CD14-positive monocyte (primary cell): ENCODE data around the gene HLCS. TPM values are rescaled to one million over a fixed set of nuclear protein-coding genes. Genes with fewer than 3 reads are reported as not detected.
"Not testable (repeated sequence)": the region's sequence is repeated elsewhere in the genome, so short reads cannot be mapped to it uniquely, and the experiment has no call there.

Experiments used
- DNase-seq, 3 donors: peaks; one replicate each; pipeline ENCODE4 v3.0.0-alpha.2; 2011 to 2022
- H2AFZ ChIP-seq: 2 replicates; pipeline ENCODE4 v1.6.0; 2012; ENCODE audit warnings: mild to moderate bottlenecking, low read depth, low read length, inconsistent platforms; ENCODE audit not compliant: insufficient read depth, poor library complexity, severe bottlenecking
- H3K27ac ChIP-seq, 2 donors: 1 replicate in 1 of 2; 2 replicates in 1 of 2; pipeline ENCODE4 v1.5.1; 2012 to 2013; ENCODE audit warnings: low read length in 2 of 2, control low read depth in 1 of 2, inconsistent platforms in 1 of 2, low read depth in 1 of 2, mild to moderate bottlenecking in 1 of 2
- H3K27me3 ChIP-seq, 2 donors: one replicate each; pipeline versions ENCODE4 v1.6.0 to v1.6.1; 2011 to 2013; ENCODE audit warnings: low read length in 2 of 2; ENCODE audit not compliant: control insufficient read depth in 2 of 2, insufficient read depth in 2 of 2
- H3K36me3 ChIP-seq, 2 donors: replicated peaks in 1 of 2; 1 replicate in 1 of 2; 2 replicates in 1 of 2; pipeline versions ENCODE4 v1.5.1 to v1.6.1; 2012 to 2013; ENCODE audit warnings: low read length in 2 of 2, control low read depth in 1 of 2, inconsistent platforms in 1 of 2, mild to moderate bottlenecking in 1 of 2; ENCODE audit not compliant: insufficient read depth in 2 of 2, control insufficient read depth in 1 of 2
- H3K4me1 ChIP-seq, 2 donors: 1 replicate in 1 of 2; 2 replicates in 1 of 2; pipeline versions ENCODE4 v1.5.1 to v1.6.1; 2012 to 2013; ENCODE audit warnings: low read length in 2 of 2, control low read depth in 1 of 2, inconsistent platforms in 1 of 2, mild to moderate bottlenecking in 1 of 2, moderate library complexity in 1 of 2; ENCODE audit not compliant: insufficient read depth in 2 of 2, control insufficient read depth in 1 of 2
- H3K4me2 ChIP-seq: replicated peaks from 2 replicates; pipeline ENCODE3; 2012; ENCODE audit warnings: low read length, moderate library complexity, mild to moderate bottlenecking; ENCODE audit not compliant: poor library complexity, severe bottlenecking; ENCODE audit errors: extremely low read depth
- H3K4me3 ChIP-seq, 3 experiments: fragments of 200-600 bp in 1 of 3; sonication (generic) in 1 of 3; replicated peaks in 1 of 3; 1 replicate in 2 of 3; 2 replicates in 1 of 3; pipeline ENCODE4 v1.5.1; 2011 to 2013; ENCODE audit warnings: low read length in 3 of 3, mild to moderate bottlenecking in 3 of 3, control low read depth in 2 of 3, low read depth in 2 of 3, inconsistent platforms in 1 of 3, moderate library complexity in 1 of 3
- H3K79me2 ChIP-seq: 2 replicates; pipeline ENCODE4 v1.6.0; 2012; ENCODE audit warnings: mild to moderate bottlenecking, control low read depth, inconsistent platforms, low read length, moderate library complexity; ENCODE audit not compliant: insufficient read depth
- H3K9ac ChIP-seq: 2 replicates; pipeline ENCODE4 v1.6.0; 2017; ENCODE audit warnings: low read length, mild to moderate bottlenecking; ENCODE audit not compliant: insufficient read depth, poor library complexity, severe bottlenecking
- H3K9me3 ChIP-seq, 2 donors: replicated peaks in 1 of 2; 1 replicate in 1 of 2; 2 replicates in 1 of 2; pipeline versions ENCODE4 v1.5.1 to v1.6.1; 2012 to 2013; ENCODE audit warnings: low read length in 2 of 2, control low read depth in 1 of 2; ENCODE audit not compliant: control insufficient read depth in 1 of 2, insufficient read depth in 1 of 2
- H4K20me1 ChIP-seq: 2 replicates; pipeline ENCODE4 v1.6.0; 2012; ENCODE audit warnings: mild to moderate bottlenecking, low read length, control low read depth, moderate library complexity; ENCODE audit not compliant: insufficient read depth
- H3K27ac Mint-ChIP-seq, 7 donors: one replicate each; pipeline ENCODE4 v1.8.0; 2020; ENCODE audit warnings: mild to moderate bottlenecking in 7 of 7, mixed read lengths in 7 of 7, moderate library complexity in 6 of 7, inconsistent platforms in 2 of 7
- H3K27me3 Mint-ChIP-seq, 3 donors: one replicate each; pipeline ENCODE4 v1.8.0; 2021 to 2022; ENCODE audit warnings: low read depth in 3 of 3, mild to moderate bottlenecking in 3 of 3, mixed read lengths in 3 of 3, moderate library complexity in 3 of 3, inconsistent platforms in 1 of 3
- H3K36me3 Mint-ChIP-seq, 2 donors: one replicate each; pipeline ENCODE4 v1.8.0; 2020; ENCODE audit warnings: mixed read lengths in 2 of 2, inconsistent platforms in 1 of 2, mild to moderate bottlenecking in 1 of 2
- H3K4me1 Mint-ChIP-seq: one replicate; pipeline ENCODE4 v1.8.0; 2020; ENCODE audit warnings: mild to moderate bottlenecking, mixed read lengths
- H3K4me3 Mint-ChIP-seq, 2 donors: one replicate each; pipeline ENCODE4 v1.8.0; 2020; ENCODE audit warnings: mild to moderate bottlenecking in 2 of 2, mixed read lengths in 2 of 2, moderate library complexity in 1 of 2
- H3K9me3 Mint-ChIP-seq, 7 donors: one replicate each; pipeline ENCODE4 v1.8.0; 2020 to 2022; ENCODE audit warnings: mixed read lengths in 7 of 7, mild to moderate bottlenecking in 6 of 7, moderate library complexity in 6 of 7, inconsistent platforms in 2 of 7
- WGBS: methylation state at CpG from one replicate; pipeline ENCODE4 v1.1.5; 2013; ENCODE audit warnings: missing lambda C conversion rate; ENCODE audit not compliant: insufficient coverage; 5-methylcytosine and 5-hydroxymethylcytosine counted together
- intact Hi-C, 2 donors: fragments of 100-400 bp; cut with micrococcal nuclease; formaldehyde crosslinking; loops; one replicate each; pipeline versions ENCODE4 v1.15.0 to v1.15.1; 2023
- polyA plus RNA-seq, 3 donors: library from polyadenylated mRNA; depleted of rRNA in 1 of 3; unstranded in 2 of 3; stranded (reverse) in 1 of 3; fragments of 300-500 nt in 2 of 3; fragments of >200 nt in 1 of 3; fragmentation: Illumina TruSeq in 2 of 3; gene quantifications; 1 replicate in 2 of 3; 2 replicates in 1 of 3; pipeline ENCODE4 v1.2.3, GENCODE V29; 2012 to 2021
- TF ChIP-seq, protein P1 (sequence below): fragments of 200-600 bp; IDR thresholded peaks from one replicate; pipeline ENCODE4 v1.8.0; 2022; ENCODE audit warnings: antibody characterized with exemption, mild to moderate bottlenecking

The HLCS gene
- polyA plus RNA-seq, 3 donors, result 2.1 to 3.1 (median 2.2) TPM

DNA sequence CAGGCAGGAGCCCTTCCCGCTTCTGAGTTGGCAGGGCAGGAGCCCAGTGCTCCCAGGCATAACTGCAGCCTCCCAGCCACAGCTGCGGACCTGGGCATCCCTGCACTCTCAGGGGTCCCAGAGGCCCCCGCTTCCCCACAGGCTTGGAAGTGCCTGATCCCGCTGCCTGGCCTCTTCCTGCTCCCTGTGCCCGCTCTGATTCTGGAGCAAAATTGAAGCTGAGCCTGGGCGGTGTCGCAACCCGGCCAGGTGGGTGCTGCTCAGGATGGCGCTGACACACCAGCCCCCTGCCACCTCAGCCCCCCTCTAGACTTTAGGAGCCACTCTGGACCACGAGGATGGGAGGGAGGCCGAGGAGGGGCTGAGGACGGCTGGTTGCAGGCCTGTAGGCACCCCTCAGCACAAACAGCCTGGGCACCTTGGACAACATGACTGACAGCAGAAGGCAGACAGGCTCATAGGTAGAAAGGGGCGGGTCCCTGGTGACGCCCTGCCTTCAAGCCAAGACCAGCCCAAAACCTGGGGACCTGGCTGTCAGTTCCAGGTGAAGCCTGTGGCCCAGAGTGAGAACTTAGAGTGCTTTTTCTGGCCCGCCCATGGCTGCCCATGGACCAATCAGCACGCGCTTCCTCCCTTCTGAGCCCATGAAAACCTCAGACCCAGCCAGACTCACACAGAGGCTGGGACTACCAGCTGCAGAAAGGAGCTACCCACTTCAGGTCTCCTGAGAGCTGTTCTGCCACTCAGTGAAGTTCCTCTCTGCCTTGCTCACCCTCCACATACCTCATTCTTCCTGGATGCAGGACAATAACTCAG lies 7.2 kb downstream of the HLCS start:
- no peaks in the 10 kb centered on the region for H4K20me1 ChIP-seq
- intact Hi-C loops, result no loop called here
- no peaks in the 10 kb centered on the region for H3K4me1 ChIP-seq
- H3K4me1 Mint-ChIP-seq, result no peaks in the 10 kb centered on the region
- TF ChIP-seq, protein P1, sequence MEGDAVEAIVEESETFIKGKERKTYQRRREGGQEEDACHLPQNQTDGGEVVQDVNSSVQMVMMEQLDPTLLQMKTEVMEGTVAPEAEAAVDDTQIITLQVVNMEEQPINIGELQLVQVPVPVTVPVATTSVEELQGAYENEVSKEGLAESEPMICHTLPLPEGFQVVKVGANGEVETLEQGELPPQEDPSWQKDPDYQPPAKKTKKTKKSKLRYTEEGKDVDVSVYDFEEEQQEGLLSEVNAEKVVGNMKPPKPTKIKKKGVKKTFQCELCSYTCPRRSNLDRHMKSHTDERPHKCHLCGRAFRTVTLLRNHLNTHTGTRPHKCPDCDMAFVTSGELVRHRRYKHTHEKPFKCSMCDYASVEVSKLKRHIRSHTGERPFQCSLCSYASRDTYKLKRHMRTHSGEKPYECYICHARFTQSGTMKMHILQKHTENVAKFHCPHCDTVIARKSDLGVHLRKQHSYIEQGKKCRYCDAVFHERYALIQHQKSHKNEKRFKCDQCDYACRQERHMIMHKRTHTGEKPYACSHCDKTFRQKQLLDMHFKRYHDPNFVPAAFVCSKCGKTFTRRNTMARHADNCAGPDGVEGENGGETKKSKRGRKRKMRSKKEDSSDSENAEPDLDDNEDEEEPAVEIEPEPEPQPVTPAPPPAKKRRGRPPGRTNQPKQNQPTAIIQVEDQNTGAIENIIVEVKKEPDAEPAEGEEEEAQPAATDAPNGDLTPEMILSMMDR, result no peak
- H3K27ac ChIP-seq, result no peak overlapping the region
- H3K27ac Mint-ChIP-seq, result peak overlapping the region in 2 of 7 donors; percentile 0 to 54
- no peaks in the 10 kb centered on the region for H3K27me3 ChIP-seq
- H3K4me2 ChIP-seq, result no peak overlapping the region
- 97% methylated on average over 13 of the region's 17 CpGs for WGBS
- no peak overlapping the region for H3K9ac ChIP-seq
- H3K4me3 ChIP-seq, result no peak overlapping the region
- no peak for DNase-seq
- peaks cover 0 to 3% (median 2%) of the 10 kb centered on the region in 3 donors for H3K27me3 Mint-ChIP-seq
- no peaks in the 10 kb centered on the region for H3K9me3 ChIP-seq
- H3K4me3 Mint-ChIP-seq, result no peak overlapping the region
- H3K36me3 Mint-ChIP-seq, result peaks cover 7 to 10% of the 10 kb centered on the region in 2 donors
- peaks cover 0 to 2% (median 0%) of the 10 kb centered on the region in 7 donors for H3K9me3 Mint-ChIP-seq
- no peaks in the 10 kb centered on the region for H3K36me3 ChIP-seq
- H2AFZ ChIP-seq, result no peak overlapping the region
- no peaks in the 10 kb centered on the region for H3K79me2 ChIP-seq

DNA sequence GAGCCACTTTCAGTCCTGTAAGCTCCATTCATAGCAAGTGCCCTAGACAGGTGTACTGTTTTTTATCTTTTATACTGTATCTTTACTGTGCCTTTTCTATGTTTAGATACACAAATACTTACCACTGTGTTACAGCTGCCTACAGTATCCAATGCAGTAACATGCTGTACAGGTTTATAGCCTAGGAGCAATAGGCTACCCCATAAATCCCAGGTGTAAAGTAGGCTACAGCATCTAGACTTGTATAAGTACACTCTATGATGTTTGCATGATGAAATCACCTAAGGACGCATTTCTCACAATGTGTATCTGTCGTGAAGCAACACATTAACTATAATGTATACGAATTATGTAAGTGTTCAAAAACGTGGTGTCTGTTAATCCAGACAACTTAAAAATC lies 10.7 kb downstream of the HLCS start:
- no peaks in the 10 kb centered on the region for H3K9me3 ChIP-seq
- H3K36me3 ChIP-seq, result no peaks in the 10 kb centered on the region
- intact Hi-C loops, result no loop called here
- H4K20me1 ChIP-seq, result no peaks in the 10 kb centered on the region
- H3K4me1 ChIP-seq, result no peaks in the 10 kb centered on the region
- no peak overlapping the region for H3K27ac Mint-ChIP-seq
- no peak overlapping the region for H3K4me2 ChIP-seq
- no CpG with 5 or more reads among the region's 4 CpGs for WGBS
- no peaks in the 10 kb centered on the region for H3K4me1 Mint-ChIP-seq
- H3K27ac ChIP-seq, result no peak overlapping the region
- no peak for DNase-seq
- H3K27me3 ChIP-seq, result no peaks in the 10 kb centered on the region
- H3K9ac ChIP-seq, result no peak overlapping the region
- peaks cover 6 to 10% of the 10 kb centered on the region in 2 donors for H3K36me3 Mint-ChIP-seq
- no peaks in the 10 kb centered on the region for H3K79me2 ChIP-seq
- H3K4me3 Mint-ChIP-seq, result no peak overlapping the region
- no peak overlapping the region for H2AFZ ChIP-seq
- TF ChIP-seq, protein P1, result no peak
- H3K27me3 Mint-ChIP-seq, result peaks cover 0 to 3% (median 0%) of the 10 kb centered on the region in 3 donors
- H3K4me3 ChIP-seq, result no peak overlapping the region
- peaks cover 0 to 2% (median 0%) of the 10 kb centered on the region in 7 donors for H3K9me3 Mint-ChIP-seq

DNA sequence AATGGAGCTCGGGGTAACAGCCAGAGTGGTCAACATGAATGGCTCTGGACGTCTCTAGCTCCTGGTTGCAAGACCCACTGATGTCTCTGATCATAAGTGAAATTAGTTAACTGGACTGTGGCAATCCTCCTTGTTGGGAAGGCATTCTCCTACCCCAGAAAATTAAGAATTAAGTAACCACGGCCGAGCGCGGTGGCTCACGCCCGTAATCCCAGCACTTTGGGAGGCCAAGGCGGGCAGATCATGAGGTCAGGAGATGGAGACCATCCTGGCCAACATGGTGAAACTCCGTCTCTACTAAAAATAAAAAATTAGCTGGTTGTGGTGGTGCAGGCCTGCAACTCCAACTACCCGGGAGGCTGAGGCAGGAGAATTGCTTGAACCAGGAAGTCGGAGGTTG lies 14.1 kb downstream of the HLCS start:
- H3K27ac ChIP-seq, H3K4me1 ChIP-seq, DNase-seq, H3K27ac Mint-ChIP-seq, H3K4me1 Mint-ChIP-seq, H3K27me3 Mint-ChIP-seq, intact Hi-C loops, H3K4me3 ChIP-seq, H3K27me3 ChIP-seq, H3K4me2 ChIP-seq, H3K79me2 ChIP-seq, H3K36me3 ChIP-seq, H3K4me3 Mint-ChIP-seq, H3K9ac ChIP-seq, H3K36me3 Mint-ChIP-seq, H2AFZ ChIP-seq, H4K20me1 ChIP-seq: not testable (repeated sequence)
- 100% methylated on average over 8 of the region's 12 CpGs for WGBS
- H3K9me3 ChIP-seq, result peaks cover 7 to 11% of the 10 kb centered on the region in 2 donors
- H3K9me3 Mint-ChIP-seq, result peaks cover 4 to 11% (median 5%) of the 10 kb centered on the region in 7 donors
